ENCODE data around the gene RPL23. TPM values are rescaled to one million over a fixed set of nuclear protein-coding genes. Genes with fewer than 3 reads are reported as not detected.

Gene RPL23
- total and polyA plus RNA-seq, 2 experiments from 2014 or later: 877 to 4,267 TPM

- no peak for TF ChIP-seq CREB1 (CRISPR knock-in tag; IDR thresholded peaks at IDR 0.05; ENCODE audit: low read depth)
These were observed 44.8 kb upstream of the RPL23 start (continued) for GRCh38 chr17:38898291-38898679.

DNA sequence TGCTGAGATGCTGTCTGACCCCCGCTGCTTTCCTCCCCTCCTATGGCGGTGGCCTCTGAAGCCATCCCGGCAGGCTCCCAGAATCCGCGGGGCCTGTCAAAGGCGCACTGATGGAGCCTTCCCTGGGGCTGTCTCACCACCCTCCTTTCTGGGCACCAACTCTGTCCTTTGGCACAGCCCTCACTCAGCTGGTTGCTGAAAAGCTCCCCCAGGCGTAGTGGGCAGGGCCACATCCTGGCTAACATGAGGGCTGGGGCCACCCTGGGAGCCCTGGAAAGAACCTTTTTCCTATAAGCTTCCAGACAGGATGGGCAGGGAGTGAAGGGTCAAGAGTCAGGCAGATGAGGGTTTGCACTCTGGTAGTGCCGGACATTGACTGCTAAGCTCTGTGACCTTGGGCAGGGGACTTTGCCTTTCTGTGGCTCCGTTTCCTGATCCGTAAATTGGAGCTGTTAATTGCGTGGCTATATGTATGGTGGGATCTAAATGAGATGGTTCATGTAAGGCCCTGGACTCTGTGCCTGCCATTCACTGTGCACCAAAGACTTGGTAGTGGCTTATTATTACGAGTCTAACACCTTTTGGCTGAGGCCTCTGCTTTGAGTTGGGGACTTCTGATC lies 44.3 kb upstream of the RPL23 start:
- H3K4me1 ChIP-seq (ENCODE audit: insufficient read depth): peaks cover 35% of the 10 kb centered on the region
- DNase-seq (ENCODE audit: low spot score): no peak
- H2AFZ ChIP-seq: no peak overlapping the region
- no peaks in the 10 kb centered on the region for H3K9me2 ChIP-seq (ENCODE audit: insufficient read depth)
- Mint-ChIP-seq H3K27ac (0 out of 2 replicates have a peak overlapping the region, but pooled peaks have one; percentile 77), H3K4me1 (peaks cover 40% of the 10 kb centered on the region), H3K27me3 (ENCODE audit: insufficient read depth, low read depth, poor library complexity) (peaks cover 4% of the 10 kb centered on the region), H3K36me3 (ENCODE audit: low read depth) (peaks cover 36% of the 10 kb centered on the region), H3K9me3 (no peaks in the 10 kb centered on the region), H3K4me3 (no peak overlapping the region)
- H3K4me2 ChIP-seq: no peak overlapping the region
- H3K27me3 ChIP-seq (ENCODE audit: insufficient read depth): no peaks in the 10 kb centered on the region
- ATAC-seq: no peak
- 0 out of 2 replicates have a peak, but pooled peaks cover 14% of the 10 kb centered on the region for H3F3A ChIP-seq (replicated peaks; ENCODE audit: low read depth)
- 0 out of 2 replicates have a peak overlapping the region, but pooled peaks have one; percentile 19 for H3K27ac ChIP-seq (ENCODE audit: low read depth)
- H3K36me3 ChIP-seq (ENCODE audit: insufficient read depth): no peaks in the 10 kb centered on the region
- peaks cover 6% of the 10 kb centered on the region; the same call in 1 of the 2 replicates for H3K79me2 ChIP-seq (replicated peaks; ENCODE audit: insufficient read depth)
- no peak for TF ChIP-seq JUNB (IDR thresholded peaks at IDR 0.05; ENCODE audit: unreplicated experiment)
- no peak for TF ChIP-seq CREB1 (CRISPR knock-in tag; IDR thresholded peaks at IDR 0.05; ENCODE audit: low read depth)
- TF ChIP-seq STAT1 (IDR thresholded peaks at IDR 0.05; ENCODE audit: unreplicated experiment): no peak
- no peak for TF ChIP-seq EZH2 (IDR thresholded peaks at IDR 0.05; ENCODE audit: low read depth, unreplicated experiment)
- no peak for TF ChIP-seq REST (IDR thresholded peaks at IDR 0.05; ENCODE audit: unreplicated experiment)
- no peak for TF ChIP-seq NANOG (IDR thresholded peaks at IDR 0.05; ENCODE audit: borderline replicate concordance)
- TF ChIP-seq ZNF114 (CRISPR knock-in tag; IDR thresholded peaks at IDR 0.05): no peak
- no peak for TF ChIP-seq EZH2phosphoT487 (IDR thresholded peaks at IDR 0.05; ENCODE audit: unreplicated experiment)
- no peaks in the 10 kb centered on the region; the same call in 1 of the 2 replicates for H4K20me1 ChIP-seq (replicated peaks; ENCODE audit: insufficient read depth)
- H3K4me3 ChIP-seq: no peak overlapping the region

- 0 out of 2 replicates have a peak overlapping the region, but pooled peaks have one; percentile 63 for H3K27ac ChIP-seq (ENCODE audit: low read depth)
- H3K4me3 ChIP-seq: no peak overlapping the region
- no peaks in the 10 kb centered on the region; the same call in 1 of the 2 replicates for H4K20me1 ChIP-seq (replicated peaks; ENCODE audit: insufficient read depth)
- H3K4me3 Mint-ChIP-seq: no peak overlapping the region
- no peaks in the 10 kb centered on the region for H3K36me3 ChIP-seq (ENCODE audit: insufficient read depth)
- peaks cover 39% of the 10 kb centered on the region for H3K36me3 Mint-ChIP-seq (ENCODE audit: low read depth)
- H3K9me2 ChIP-seq (ENCODE audit: insufficient read depth): no peaks in the 10 kb centered on the region
- no peak overlapping the region for H3K27ac Mint-ChIP-seq
- H3K27me3 ChIP-seq (ENCODE audit: insufficient read depth): no peaks in the 10 kb centered on the region
- peaks cover 6% of the 10 kb centered on the region; the same call in 1 of the 2 replicates for H3K79me2 ChIP-seq (replicated peaks; ENCODE audit: insufficient read depth)
- no peak overlapping the region for H2AFZ ChIP-seq
- no peak for ATAC-seq
- no peak overlapping the region for H3K4me2 ChIP-seq
- peaks cover 4% of the 10 kb centered on the region for H3K27me3 Mint-ChIP-seq (ENCODE audit: insufficient read depth, low read depth, poor library complexity)
- no peaks in the 10 kb centered on the region for H3K9me3 Mint-ChIP-seq
- 0 out of 2 replicates have a peak, but pooled peaks cover 14% of the 10 kb centered on the region for H3F3A ChIP-seq (replicated peaks; ENCODE audit: low read depth)
- no peak for DNase-seq (ENCODE audit: low spot score)
- peaks cover 40% of the 10 kb centered on the region for H3K4me1 Mint-ChIP-seq
- peaks cover 35% of the 10 kb centered on the region for H3K4me1 ChIP-seq (ENCODE audit: insufficient read depth)
- TF ChIP-seq POLR2AphosphoS5 (IDR thresholded peaks at IDR 0.05; ENCODE audit: low read depth) (no peak), CTCF (conservative IDR thresholded peaks at IDR 0.05; ENCODE audit: low read depth in 2 of 2) (no peak), REST (IDR thresholded peaks at IDR 0.05; ENCODE audit: unreplicated experiment) (no peak)
These were observed 43.7 kb upstream of the RPL23 start for GRCh38 chr17:38897176-38897575.

All from GM23338 (cell line).